HL-60 (cell line): ENCODE data around the gene NAA80.
"Not testable (repeated sequence)": the region's sequence is repeated elsewhere in the genome, so short reads cannot be mapped to it uniquely, and the experiment has no call there.

ENCODE experiments used
- DNase-seq, 2 experiments: peaks; one replicate each; pipeline ENCODE4 v3.0.0-alpha.2; 2010 to 2020; ENCODE audit warnings: low read depth in 1 of 2, low spot score in 1 of 2
- H3K27ac ChIP-seq: fragments of 250-450 bp; sonication (Bioruptor Pico); replicated peaks from 2 replicates; pipeline ENCODE4 v1.5.1; 2020; ENCODE audit warnings: mild to moderate bottlenecking, moderate library complexity
- H3K27me3 ChIP-seq: fragments of 250-450 bp; sonication (Bioruptor Pico); 2 replicates; pipeline ENCODE4 v1.5.1; 2021; ENCODE audit warnings: mild to moderate bottlenecking, moderate library complexity; ENCODE audit not compliant: insufficient read depth, poor library complexity, severe bottlenecking
- H3K4me3 ChIP-seq: replicated peaks from 2 replicates; pipeline ENCODE4 v1.5.1; 2011; ENCODE audit warnings: mild to moderate bottlenecking, control low read depth, low read length; ENCODE audit not compliant: insufficient read depth
- GABPA ChIP-seq: IDR thresholded peaks from 2 replicates; pipeline ENCODE4 v1.6.1; 2012; ENCODE audit warnings: low read depth
- POLR2AphosphoS5 ChIP-seq: IDR thresholded peaks from 2 replicates; pipeline ENCODE4 v1.6.1; 2012; ENCODE audit warnings: low read depth
- SPI1 ChIP-seq: IDR thresholded peaks from 2 replicates; pipeline ENCODE4 v1.6.1; 2012; ENCODE audit warnings: low read depth, mild to moderate bottlenecking, borderline replicate concordance
- TF ChIP-seq, protein P1 (sequence below): IDR thresholded peaks from one replicate; pipeline ENCODE4 v1.5.1; 2011; ENCODE audit warnings: low read length, control low read depth, inconsistent platforms; ENCODE audit not compliant: insufficient read depth
- TF ChIP-seq, protein P2 (sequence below): IDR thresholded peaks from 2 replicates; pipeline ENCODE4 v1.6.1; 2012; ENCODE audit warnings: low read depth; ENCODE audit not compliant: insufficient replicate concordance

Gene NAA80

DNA sequence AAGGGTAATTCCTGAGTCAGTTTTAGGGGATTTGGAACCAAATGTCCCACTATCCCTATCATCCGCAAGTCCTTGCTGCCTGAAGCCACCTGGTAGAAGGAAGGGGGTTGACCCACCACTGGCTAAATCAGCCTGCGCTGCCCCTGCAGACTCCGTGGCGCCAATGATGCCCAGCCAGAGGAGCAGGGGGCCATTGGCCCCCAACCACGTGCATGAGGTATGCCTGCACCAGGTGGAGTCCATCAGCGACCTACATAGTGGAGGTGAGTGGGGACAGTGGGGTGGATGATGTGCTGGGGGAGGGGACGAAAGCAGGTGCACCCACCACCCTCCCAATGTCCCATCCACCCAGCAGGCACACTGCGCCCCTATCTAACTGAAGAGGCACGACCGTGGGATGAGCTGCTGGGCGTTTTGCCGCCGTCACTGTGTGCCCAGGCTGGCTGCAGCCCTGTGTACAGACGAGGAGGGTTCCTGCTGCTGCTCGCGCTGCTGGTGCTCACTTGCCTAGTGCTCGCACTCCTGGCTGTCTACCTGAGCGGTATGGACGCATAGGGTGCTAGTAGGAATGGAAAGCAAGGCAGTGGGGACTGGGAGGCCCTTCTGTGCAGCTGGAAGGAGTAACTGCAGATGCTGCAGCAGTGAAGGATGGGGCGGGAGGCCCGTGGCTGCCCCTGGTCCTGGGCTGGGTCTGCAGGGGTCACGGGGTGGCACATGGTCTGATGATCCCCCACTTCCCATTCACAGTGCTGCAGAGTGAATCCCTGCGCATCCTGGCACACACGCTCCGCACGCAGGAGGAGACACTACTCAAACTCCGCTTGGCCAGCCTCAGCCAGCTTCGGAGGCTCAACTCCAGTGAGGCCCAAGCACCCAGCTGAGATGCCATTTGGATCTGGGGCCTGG, 12.6 kb downstream of the NAA80 start:
- Histone ChIP-seq H3K27ac (no peak overlapping the region), H3K4me3 (no peak overlapping the region), H3K27me3 (no peaks in the 10 kb centered on the region)
- DNase-seq, result no peak
- TF ChIP-seq POLR2AphosphoS5, result peak; percentile 57
- TF ChIP-seq, protein P1, sequence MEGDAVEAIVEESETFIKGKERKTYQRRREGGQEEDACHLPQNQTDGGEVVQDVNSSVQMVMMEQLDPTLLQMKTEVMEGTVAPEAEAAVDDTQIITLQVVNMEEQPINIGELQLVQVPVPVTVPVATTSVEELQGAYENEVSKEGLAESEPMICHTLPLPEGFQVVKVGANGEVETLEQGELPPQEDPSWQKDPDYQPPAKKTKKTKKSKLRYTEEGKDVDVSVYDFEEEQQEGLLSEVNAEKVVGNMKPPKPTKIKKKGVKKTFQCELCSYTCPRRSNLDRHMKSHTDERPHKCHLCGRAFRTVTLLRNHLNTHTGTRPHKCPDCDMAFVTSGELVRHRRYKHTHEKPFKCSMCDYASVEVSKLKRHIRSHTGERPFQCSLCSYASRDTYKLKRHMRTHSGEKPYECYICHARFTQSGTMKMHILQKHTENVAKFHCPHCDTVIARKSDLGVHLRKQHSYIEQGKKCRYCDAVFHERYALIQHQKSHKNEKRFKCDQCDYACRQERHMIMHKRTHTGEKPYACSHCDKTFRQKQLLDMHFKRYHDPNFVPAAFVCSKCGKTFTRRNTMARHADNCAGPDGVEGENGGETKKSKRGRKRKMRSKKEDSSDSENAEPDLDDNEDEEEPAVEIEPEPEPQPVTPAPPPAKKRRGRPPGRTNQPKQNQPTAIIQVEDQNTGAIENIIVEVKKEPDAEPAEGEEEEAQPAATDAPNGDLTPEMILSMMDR, result no peak

DNA sequence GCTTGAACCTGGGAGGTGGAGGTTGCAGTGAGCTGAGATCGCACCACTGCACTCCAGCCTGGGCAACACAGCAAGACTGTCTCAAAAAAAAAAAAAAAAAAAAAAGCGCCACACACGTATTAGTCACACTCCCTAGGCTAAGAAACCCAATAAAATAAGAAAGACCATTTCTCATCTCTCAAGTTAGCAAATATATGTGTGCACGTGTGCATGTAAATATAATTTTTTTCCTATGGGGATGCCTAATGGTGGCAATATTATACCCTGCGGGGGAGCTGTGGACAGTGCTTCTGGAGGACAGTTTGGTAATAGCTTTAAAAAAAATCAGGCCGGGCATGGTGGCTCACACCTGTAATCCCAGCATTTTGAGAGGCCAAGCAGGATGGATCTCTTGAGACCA, 15.1 kb downstream of the NAA80 start:
- not testable (repeated sequence) for DNase-seq, H3K4me3 ChIP-seq, H3K27ac ChIP-seq, H3K27me3 ChIP-seq

DNA sequence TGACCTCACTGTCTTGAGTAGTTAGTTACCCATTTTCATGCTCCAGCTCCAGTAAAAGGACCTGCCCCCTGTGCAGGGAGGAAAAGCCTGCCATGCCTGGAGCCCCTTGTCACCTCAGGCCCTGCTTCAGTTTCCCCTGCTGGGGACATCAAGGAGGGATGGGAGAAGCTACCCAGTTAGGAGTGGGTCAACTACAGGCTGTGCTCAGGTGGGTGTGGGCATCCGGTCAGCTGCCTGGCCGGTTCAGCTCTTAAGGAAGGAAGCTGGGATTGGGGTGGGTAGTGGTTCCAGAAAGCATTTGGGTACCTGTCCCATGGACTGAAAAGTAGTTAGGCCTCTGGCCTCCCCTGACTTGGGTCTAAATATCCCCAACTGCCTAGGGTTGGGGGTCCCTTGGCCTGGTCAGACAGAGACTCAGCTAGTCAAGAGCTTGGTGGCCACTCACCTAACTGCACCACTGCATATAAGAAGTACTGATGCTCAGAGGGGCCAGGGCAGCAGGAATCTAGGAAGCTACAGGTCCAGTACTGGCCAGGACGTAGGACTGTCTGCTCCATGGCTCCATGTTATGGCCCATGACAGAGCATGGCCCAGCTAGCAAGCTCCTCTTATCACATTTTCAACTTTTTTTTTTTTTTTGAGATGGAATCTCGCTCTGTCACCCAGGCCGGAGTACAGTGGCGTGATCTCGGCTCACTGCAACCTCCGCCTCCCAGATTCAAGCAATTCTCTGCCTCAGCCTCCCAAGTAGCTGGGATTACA, 19.8 kb downstream of the NAA80 start:
- TF ChIP-seq, protein P1, result no peak
- TF ChIP-seq SPI1 (no peak), POLR2AphosphoS5 (no peak), GABPA (no peak)
- TF ChIP-seq, protein P2, sequence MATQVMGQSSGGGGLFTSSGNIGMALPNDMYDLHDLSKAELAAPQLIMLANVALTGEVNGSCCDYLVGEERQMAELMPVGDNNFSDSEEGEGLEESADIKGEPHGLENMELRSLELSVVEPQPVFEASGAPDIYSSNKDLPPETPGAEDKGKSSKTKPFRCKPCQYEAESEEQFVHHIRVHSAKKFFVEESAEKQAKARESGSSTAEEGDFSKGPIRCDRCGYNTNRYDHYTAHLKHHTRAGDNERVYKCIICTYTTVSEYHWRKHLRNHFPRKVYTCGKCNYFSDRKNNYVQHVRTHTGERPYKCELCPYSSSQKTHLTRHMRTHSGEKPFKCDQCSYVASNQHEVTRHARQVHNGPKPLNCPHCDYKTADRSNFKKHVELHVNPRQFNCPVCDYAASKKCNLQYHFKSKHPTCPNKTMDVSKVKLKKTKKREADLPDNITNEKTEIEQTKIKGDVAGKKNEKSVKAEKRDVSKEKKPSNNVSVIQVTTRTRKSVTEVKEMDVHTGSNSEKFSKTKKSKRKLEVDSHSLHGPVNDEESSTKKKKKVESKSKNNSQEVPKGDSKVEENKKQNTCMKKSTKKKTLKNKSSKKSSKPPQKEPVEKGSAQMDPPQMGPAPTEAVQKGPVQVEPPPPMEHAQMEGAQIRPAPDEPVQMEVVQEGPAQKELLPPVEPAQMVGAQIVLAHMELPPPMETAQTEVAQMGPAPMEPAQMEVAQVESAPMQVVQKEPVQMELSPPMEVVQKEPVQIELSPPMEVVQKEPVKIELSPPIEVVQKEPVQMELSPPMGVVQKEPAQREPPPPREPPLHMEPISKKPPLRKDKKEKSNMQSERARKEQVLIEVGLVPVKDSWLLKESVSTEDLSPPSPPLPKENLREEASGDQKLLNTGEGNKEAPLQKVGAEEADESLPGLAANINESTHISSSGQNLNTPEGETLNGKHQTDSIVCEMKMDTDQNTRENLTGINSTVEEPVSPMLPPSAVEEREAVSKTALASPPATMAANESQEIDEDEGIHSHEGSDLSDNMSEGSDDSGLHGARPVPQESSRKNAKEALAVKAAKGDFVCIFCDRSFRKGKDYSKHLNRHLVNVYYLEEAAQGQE, result no peak
- DNase-seq, result no peak
- no peak overlapping the region for H3K4me3 ChIP-seq

GRCh38 chr3:50278880-50279224, 20.4 kb downstream of the NAA80 start, which contains the start of gene LSMEM2:
TSS of gene LSMEM2 (plus strand) at chr3:50279087. CDS start at chr3:50279114, 27 bp downstream.
- peaks cover 32% of the 10 kb centered on the region for H3K27me3 ChIP-seq
- no peak within 1 kb of the TSS for H3K27ac ChIP-seq
- TF ChIP-seq, protein P2, result no peak
- no peak for TF ChIP-seq SPI1
- TF ChIP-seq, protein P1, result no peak
- TF ChIP-seq GABPA, result no peak
- TF ChIP-seq POLR2AphosphoS5, result no peak
- DNase-seq, result no peak
- H3K4me3 ChIP-seq, result no peak within 1 kb of the TSS

More for the DNA sequence above, 19.8 kb downstream of the NAA80 start:
- no peak overlapping the region for H3K27ac ChIP-seq
- H3K27me3 ChIP-seq, result peaks cover 28% of the 10 kb centered on the region
